ENCODE results near the gene MTOR.
A peak's percentile ranks its signal among the peaks of the same experiment; 100 is the strongest.
"Not testable (repeated sequence)": the region's sequence is repeated elsewhere in the genome, so short reads cannot be mapped to it uniquely, and the experiment has no call there.

MTOR gene

DNA sequence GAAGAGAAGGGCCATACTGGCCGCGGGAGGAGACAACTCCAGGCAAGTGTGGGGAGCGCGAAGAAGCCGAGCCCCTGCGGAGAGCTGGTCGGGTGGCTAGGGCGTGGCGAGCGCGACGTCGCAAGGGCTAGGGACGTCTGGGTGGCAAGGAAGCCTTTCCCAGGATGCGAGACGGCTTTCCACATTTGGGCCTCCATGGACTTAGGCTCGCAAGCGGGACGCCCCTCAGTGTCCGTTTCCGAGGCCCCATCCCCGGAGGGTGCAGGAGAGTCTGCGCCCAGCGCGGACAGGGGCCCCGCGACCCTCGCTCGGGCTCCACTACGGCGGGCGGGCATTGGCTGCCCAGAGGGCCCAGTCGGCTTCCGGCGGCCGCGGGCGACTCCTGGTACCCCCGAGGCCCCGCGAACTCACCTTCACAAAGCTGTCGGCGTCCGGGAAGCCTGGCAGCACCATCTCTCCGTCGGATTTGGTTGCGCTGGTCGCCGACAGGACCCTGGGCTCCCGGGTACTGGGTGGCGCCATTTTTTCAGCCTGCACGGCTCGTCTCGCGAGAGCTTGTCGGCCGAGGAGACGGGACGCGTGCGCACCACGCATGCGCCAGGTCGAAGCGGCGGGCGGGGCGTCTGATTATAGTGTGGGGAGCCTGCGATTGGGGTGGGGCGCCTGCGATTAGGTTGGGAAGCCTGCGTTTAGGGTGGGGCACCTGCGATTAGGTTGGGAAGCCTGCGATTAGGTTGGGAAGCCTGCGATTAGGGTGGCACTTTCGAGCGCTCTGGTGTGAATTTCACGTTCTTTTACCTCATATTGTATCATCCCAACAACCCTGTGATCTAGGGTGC is 162.8 kb downstream of the MTOR start, which contains the start of gene EXOSC10:
TSS of gene EXOSC10 (minus strand) at position 560 of the 839 bp plus-strand sequence. CDS start at position 522, 38 bp downstream.
- peak; percentile 18 for DNase-seq

DNA sequence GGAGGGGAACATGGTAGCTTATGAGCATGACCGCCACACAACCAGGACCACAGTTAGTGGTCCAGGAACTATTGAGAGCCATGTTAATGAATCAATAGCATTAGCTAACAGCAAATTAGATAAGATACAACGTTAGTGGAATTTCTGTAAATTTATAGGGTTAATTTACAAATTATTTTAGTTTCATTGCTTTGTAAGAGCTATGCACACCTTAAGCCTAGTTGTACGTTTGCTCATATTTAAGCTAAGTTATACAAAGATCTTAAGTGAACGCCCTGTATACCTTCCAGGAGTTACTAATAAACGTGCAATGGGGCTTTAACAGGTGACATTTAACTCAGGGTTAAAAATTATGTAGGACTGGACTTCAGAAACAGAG is 163.4 kb downstream of the MTOR start:
- no peak for DNase-seq

DNA sequence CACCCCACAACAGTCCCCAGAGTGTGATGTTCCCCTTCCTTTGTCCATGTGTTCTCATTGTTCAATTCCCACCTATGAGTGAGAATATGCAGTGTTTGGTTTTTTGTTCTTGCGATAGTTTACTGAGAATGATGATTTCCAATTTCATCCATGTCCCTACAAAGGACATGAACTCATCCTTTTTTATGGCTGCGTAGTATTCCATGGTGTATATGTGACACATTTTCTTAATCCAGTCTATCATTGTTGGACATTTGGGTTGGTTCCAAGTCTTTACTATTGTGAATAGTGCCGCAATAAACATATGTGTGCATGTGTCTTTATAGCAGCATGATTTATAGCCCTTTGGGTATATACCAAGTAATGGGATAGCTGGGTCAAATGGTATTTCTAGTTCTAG is 178.6 kb downstream of the MTOR start:
- DNase-seq = not testable (repeated sequence)

DNA sequence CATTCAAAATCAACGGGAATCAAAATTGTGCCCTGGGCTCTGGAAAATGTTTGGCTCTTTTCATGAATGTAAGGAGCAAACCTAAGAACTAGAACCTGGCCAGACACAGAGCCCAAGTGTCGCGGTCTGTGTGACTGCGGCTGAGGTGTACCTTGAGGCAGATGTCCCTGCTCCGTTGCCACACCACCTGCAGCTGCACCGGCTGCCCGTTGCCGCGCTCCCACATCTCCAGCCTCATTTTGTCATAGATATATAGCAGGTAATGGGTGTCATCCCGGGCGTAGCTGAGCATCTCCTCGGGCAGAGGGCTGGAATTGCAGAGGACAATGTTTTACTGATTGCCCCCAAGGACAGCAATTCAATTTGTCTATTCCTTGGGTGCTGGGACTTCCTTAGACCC is 181.4 kb downstream of the MTOR start:
- no peak for DNase-seq

DNA sequence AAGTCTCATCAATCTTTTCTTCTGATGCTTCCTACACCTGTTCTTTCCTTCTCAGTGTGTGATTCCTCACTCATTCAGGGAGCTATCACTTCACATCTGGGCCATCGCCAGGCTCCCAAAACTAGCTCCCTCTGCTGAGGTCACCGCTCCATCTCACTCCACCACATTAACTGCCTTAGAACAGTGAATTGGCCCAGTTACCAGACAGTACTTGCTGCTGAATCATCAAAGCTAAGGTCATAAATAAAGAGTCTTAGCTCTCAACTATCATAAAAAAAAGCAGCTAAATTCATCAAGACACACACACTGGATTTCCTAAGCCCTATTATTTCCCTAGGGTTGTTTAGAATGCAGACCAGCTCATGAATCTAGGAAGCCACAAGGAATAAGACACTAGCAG is 183.7 kb downstream of the MTOR start:
- DNase-seq = no peak

DNA sequence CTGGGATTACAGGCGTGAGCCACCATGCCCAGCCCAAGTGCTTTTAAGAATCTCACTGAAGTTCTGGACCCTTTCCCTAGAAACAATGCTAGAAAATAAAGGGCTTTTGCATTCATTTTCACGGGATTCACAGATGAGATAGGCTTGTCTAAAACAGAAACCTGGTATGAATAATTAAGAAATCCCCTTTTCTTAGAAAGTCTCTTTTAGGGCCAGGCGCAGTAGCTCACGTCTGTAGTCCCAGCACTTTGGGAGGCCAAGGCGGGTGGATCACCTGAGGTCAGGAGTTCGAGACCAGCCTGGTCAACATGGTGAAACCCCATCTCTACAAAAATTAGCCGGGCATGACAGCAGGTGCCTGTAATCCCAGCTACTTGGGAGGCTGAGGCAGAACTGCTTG is 189.0 kb downstream of the MTOR start:
- not testable (repeated sequence) for DNase-seq

DNA sequence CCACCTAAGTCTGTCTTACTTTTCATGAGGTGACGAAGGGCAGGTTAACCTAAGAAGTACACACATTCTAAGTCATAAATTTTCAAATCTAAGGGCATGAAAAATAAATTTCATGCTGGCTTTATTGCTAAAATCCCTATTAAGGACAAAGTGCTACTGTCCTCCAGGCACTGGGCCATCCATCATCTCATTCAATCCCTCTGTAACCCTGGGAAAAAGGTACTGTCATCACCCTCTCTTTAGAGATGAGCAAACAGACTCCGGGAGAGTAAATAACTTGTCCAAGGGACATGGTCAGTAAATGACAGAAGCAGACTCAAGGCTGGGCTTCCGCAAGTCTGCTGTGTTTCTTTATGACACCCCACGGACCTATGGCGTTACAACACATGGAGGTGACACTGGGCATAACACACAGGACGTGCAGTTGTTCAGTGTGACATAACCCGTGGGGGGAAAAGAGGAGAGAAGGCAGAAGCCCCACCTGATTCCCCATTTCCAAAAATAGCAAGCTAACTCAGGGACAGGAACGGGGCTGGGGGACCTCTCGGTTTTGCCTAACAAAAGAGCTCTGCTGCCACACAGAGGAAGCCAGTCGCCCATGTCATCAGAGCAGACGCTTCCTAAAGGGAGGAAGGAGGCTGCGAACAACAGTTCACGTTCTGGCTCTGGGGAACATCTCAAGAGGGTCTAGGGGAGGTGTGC is 190.0 kb downstream of the MTOR start:
- no peak for DNase-seq

DNA sequence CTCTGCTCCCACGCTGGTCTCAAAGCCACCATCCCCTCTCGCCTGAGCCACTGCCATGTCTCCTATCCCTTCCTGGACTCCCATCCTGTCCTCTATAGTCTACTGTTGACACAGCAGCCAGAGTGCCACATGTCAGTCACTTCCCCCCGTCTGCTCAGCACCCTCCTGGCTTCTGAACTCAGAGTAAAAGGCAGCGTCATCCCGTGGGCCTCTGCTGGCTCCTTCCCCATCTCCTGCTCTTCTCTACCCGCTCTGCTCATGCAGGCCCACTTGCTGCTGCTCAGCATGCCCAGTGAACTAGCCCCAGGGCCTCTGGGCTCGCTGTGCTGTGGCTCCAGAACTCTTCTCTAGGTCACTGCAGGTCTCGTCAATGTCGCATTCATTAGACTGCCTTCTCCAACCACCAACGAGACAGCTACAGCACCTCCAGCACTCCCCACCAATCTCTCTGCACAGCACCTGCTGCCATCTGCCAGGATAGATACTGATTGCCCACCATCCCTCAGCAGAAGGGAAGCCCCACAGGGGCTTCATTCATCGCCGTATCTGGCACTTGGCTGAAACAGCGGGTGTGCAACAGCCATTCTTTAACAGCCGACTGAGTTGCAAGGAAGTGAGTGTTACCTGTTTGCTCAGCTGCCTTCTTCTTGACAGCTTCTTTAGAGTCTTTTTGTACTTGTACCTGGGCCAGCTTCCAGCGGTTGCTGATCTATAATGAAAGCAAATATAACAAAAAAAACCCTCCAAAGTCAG is 190.7 kb downstream of the MTOR start:
- no peak for DNase-seq

DNA sequence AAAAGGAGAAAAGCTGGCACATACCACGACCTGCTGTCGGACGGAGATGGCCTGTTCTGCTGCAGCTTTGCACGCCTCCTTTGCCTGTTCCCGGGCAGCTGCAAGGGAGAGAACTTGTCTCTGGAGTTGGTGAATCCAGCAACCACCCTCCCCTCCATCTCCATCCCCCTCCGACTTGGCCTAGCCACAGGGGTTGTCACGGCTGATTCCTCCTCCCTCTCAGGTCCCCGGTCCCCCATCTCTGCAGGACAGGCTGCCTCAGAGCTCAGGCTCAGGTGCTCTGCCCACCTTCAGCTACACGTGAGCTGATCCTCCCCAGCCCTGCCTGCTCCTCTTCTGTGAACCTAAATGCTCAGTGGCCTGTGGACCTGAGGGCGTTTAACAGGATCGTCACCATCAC is 191.5 kb downstream of the MTOR start:
- no peak for DNase-seq

DNA sequence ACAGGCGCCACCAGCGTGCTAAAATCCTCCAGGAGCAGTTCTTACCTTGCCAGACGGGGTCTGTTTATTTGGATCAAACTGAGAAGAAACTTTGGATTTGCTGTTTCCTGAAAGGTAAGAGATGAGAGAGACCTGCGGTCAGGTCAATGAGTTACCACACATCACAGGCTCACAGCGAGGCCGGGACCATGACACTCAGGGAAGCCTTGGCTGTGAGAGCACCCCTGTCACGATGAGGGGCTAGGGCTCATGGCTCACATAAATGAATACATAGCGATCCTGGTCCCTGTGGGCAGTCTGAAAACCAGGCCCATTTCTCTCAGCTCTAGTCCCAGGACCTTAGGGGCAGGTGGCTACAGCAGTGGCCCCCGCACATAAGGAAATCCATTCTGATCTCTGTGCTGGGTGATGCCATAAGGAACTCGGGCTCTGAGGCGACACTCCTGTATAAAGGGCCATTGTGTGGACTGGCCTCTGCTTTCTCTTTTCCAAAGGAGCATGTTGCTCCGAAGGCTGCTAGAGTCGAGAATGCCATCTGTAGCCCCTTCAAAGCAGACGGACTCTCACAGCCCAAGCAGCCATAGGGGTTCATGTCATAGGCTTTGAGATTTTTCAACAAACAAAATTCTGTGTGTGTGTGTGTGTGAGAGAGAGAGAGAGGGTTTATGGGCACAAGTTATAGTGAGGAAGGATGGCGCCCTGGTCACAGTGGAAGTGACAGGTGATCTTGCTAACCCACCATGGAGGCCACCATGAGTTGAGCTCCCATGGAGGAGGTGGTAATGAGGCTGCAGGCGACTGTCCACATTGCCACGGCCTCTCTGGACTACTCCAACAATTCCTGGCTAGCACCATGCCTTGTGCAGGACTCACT is 193.5 kb downstream of the MTOR start:
- DNase-seq = no peak

DNA sequence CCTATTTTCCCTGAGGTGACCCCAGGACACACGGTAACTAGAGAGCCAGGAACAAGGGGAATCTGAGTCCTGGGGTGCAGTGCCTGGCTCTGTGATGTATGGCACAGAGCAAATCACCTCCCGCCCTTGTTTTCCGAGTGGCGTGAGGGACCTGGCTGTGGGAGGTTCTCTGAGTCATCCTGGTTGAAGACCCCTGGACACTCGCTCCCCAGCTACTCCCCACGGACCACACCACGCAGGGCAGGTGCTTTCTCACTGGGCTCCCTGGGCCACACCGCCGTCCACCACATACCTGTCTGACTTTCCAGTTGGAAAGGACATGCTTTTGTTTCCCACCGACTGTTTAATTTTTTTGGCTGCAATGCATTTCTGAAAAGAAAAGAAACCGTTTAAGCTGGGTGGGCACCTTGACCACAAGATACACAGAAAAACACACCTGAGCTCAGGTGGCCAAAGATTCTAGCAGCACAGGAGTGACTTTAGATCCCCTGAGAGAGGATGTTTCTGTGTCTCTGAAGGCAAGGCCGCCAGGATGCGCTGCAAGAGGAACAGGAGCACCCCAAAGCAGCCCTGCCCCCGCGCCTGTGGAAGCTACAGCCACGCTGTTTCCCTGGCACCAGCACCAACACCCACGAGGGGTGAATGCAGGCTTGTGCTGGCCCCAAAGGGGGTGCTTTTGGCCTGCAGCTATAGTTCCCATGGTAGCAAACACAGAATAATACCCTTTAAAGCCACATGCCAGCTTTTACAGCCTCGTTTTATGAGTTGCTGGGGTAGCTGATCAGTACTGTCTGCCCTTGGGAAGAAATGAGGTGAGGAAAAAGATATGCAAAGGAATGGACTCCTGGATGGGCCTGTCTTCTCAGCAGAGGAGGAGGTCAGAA is 194.4 kb downstream of the MTOR start:
- DNase-seq = no peak

DNA sequence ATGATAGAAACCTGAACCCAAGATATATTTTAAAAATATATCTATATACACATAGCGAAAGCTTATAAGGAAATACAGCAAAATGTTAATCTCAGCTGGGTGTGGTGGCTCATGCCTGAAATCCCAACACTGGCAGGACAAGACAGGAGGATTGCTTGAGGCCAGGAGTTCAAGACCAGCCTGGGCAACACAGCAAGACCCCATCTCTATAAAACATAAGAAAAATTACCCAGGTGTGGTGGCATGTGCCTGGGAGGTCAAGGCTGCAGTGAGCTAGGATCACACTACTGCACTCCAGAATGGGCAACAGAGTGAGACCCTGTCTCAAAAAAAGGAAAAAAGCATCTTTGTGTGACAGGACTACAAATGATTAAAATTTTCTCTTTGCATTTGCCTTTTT is 196.6 kb downstream of the MTOR start:
- no peak for DNase-seq

DNA sequence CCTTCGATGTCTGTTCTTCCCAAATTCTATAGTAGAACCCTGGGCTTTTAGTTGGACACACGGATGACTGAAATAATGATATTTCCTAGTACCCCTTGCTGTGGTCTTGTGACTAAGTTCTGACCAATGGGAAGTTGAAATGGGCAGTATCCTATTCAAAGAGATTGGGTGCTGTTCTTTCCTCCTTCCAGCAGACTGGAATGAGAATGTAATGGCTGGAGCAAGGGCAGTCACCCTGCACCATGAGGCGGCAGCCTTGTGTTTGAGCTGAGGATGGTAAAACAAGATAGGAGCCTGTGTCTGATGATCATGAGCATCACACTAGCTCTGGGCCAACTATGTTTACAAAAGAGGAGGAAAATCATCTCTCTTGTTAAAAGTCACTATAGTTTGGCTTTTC is 197.4 kb downstream of the MTOR start:
- DNase-seq = no peak

DNA sequence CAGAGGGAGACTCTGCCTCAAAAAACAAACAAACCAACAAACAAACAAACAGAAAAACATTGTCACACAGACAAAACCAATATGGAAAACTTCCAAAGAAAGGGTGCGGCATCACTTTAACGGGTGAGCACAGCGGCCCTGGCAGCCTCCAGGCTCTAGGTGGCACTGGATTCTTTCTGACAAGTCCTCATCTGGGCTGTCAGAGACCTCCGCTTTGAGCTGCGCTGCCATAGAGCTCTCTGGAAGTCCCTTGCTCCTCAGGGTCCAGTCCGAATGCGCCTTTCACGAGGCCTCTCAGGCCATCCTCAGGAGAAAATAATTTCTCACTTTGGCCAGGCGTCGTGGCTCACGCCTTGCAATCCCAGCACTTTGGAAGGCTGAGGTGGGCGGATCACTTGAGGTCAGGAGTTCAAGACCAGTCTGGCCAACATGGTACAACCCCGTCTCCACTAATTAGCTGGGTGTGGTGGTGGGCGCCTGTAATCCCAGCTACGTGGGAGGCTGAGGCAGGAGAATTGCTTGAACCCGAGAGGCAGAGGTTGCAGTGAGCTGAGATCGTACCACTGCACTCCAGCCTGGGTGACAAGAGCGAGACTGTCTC is 198.3 kb downstream of the MTOR start:
- not testable (repeated sequence) for DNase-seq

DNA sequence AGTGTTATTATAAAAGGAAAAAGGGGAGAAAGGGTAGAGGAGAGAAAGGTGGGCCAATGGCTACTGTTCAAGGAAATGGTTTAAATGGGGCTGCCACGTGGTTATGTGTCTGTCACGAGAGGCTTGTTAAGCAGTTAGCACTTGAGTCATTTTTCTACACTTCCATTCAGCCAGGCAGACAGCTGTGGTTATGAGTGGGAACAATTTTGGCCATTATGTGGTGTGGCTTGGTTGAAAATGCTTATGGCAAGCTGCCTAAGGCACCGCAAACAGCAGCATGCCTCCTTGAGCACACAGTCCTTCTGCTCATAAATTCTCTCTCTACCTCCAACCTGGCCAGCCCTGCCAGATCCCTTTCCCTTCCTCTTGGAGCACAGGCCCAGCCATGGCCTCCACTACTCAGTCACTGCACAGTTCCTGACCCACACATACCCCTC is 199.4 kb downstream of the MTOR start:
- no peak for DNase-seq

DNA sequence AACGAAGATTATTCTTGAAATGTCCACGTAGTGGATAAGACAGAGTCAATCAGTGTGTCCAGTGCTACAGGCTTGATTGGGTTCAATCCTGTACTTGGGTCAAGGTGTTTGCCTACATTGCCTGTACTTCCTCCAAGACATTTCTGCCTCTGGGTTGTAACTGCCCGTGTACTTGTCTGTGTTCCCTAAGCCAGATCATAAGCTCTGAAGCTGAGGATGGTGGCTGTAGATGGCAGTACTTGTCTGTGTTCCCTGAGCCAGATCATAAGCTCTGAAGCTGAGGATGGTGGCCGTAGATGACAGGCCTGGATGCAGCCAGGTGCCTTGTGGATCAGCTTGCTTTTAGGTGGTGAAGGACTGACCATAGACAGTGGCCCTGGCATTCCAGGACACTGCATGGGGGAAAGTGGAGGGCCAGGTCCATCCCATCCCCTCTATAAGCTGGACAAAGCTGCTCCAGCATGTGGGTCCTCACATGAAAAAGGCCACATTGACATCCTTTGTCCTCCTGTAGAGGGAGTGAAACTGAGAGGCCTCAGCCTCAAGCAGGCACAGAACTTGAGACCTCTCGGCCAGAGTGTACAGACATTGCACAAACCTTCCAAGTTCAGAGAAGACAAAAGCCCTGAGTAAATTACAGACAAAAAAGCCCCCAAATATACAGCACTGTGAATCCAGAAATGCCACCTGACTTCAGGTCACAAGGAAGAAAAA is 200.5 kb downstream of the MTOR start:
- no peak for DNase-seq

DNA sequence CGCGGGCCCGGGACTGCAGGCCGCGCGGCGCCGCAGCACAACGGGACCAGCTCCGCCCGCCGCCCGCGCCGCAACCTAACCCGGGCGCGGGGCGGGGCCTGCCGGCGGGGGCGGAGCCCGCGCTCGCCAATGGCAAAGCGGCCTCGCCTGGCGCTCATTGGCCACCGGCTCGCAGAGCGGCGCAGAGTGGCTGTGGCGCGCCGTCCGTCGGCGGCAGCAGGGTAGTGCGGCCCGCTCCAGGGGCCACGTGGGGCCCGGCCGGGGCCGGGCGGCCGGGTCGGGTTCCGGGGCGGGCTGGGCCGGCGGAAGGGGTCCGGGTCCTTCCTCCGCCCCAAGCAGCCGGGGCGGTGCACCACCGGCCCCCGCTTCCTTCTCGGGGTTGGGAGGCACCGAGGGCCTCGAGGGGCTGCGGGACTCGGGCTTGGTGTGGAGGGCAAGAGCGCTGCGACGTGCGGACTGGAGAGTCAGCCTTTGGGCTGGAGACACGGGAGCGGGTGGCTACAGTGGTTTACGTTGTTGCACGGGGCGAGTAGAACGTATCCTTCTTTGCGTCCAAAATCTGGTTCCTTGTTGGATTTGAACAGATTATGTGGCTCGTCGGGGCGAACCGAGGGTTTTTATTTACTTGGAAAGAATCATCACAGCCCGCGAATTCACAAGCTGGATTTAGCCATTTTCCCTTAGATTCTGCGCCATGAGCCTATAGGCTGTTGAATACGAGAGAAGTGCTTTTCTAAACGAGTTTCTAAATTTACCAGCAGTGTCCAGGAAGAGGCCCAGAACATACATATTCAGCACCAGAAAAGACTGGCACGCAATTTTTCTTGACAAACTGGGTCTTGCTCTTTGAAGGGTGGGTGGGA is 202.2 kb downstream of the MTOR start, which contains the start of gene SRM:
TSS of gene SRM (minus strand) at position 51 of the 863 bp plus-strand sequence. CDS start 75 bp downstream, outside the sequence.
- DNase-seq = peak; percentile 58

DNA sequence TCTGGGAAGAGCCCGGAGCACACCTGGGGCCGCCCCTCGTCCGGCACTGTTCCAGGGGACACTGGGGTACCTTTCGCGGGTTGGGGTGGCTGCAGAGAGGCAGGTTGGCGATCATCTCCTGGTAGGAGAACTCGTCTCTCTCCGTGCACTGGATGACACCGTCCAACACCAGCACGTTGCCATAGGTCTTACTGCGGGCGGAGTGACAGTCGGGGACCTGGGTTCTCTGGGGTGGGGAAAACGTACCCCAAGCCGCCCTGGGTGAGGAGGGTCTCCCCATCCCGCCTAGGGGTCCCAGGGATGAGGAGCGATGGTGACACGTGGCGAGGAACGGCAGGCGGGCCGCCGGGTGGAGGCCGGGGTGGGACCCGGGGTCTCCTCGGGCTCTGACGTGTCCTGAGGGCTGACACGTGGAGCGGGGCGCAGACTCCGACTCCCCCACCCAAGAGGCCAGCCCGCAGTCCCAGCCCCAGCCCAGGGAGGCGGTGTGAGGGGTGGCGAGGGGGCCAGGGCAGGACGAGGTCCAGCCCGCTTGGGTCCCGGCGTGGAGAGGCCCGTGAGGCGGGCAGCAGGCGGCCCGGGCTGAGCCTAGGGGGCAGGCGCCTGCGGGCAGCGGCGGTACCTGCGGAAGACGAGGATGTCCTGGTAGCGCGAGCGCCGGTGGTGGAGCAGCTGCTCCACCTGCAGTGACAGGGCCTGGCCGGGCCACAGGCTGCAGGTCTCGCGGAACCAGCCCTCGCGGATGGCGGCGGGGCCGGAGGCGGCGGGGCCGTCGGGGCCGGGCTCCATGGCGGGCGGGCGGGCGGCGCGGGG is 203.0 kb downstream of the MTOR start:
- no peak for DNase-seq

Measured in NCI-H1436 treated with DMSO at 0.1 percent for 48 hours (cell line).